Activated CD8-positive, alpha-beta T cell treated with anti-CD3 and anti-CD28 coated beads, Interleukin-2, amount 10 ng/mL, durations not matched to agents 7 days and 5 days (primary cell): Measurements from ENCODE around the gene TREML2. TPM values are rescaled to one million over a fixed set of nuclear protein-coding genes. Genes with fewer than 3 reads are reported as not detected.
A peak's percentile ranks its signal among the peaks of the same experiment; 100 is the strongest.

Source experiments
- ATAC-seq: fragments of 150-1000 bp; cut with Tn5 transposase; one replicate; pipeline ENCODE4 v1.10.0; 2021; ENCODE audit warnings: moderate library complexity
- CTCF ChIA-PET: fragments of 350-600 bp; sonication (Branson Sonifier 250); formaldehyde crosslinking; loops from one replicate; lab custom pipeline; 2021; ENCODE audit warnings: antibody characterized with exemption; lab: Charles Lee
- POLR2A ChIA-PET: fragments of 350-600 bp; sonication (Branson Sonifier 250); formaldehyde crosslinking; loops from one replicate; lab custom pipeline; 2021; ENCODE audit warnings: antibody characterized with exemption; lab: Charles Lee
- DNase-seq: peaks from one replicate; pipeline ENCODE4 v3.0.0-alpha.2; 2020
- H3K27ac Mint-ChIP-seq: one replicate; pipeline ENCODE4 v1.8.0; 2021; ENCODE audit warnings: mild to moderate bottlenecking, mixed read lengths
- H3K27me3 Mint-ChIP-seq: one replicate; pipeline ENCODE4 v1.8.0; 2021; ENCODE audit warnings: low read depth, mixed read lengths
- H3K36me3 Mint-ChIP-seq: one replicate; pipeline ENCODE4 v1.8.0; 2021; ENCODE audit warnings: low read depth, mixed read lengths
- H3K4me1 Mint-ChIP-seq: one replicate; pipeline ENCODE4 v1.8.0; 2021; ENCODE audit warnings: low read depth, mixed read lengths
- H3K4me3 Mint-ChIP-seq: one replicate; pipeline ENCODE4 v1.8.0; 2021; ENCODE audit warnings: mild to moderate bottlenecking, mixed read lengths
- H3K9me3 Mint-ChIP-seq: one replicate; pipeline ENCODE4 v1.8.0; 2022; ENCODE audit warnings: mixed read lengths; ENCODE audit not compliant: insufficient read depth
- total RNA-seq, 2 experiments: library from RNA; stranded (reverse); gene quantifications; one replicate each; pipeline ENCODE4 v1.2.3, GENCODE V29; 2021

The TREML2 gene
- total RNA-seq, 2 experiments from 2014 or later = 23.5 to 24.9 TPM

DNA sequence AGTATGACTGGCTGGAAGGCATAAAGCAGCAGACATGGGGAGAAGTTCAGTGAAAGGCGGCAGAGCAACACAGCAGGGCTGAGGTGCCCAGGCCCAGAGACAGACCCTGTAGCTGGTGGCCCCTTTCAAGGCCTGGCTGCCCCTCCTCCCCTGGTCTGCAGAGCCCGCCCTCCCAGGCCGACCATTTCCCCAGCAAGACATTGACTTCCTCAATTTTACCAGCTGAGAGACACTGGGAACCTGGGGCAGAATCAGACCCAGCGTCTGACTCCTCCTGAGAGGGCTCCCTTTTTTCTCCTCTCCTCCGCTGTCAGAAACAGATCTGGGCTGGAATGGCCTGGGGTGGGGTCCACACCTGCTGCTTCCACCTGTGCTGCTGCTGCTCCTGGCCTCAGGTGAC lies 27.1 kb upstream of the TREML2 start, which contains the start of gene TREML4:
TREML4 (plus strand) TSS at position 254 of the 400 bp plus-strand sequence; CDS start at position 333, 79 bp downstream.
- H3K36me3 Mint-ChIP-seq = no peaks in the 10 kb centered on the region
- no peaks in the 10 kb centered on the region for H3K9me3 Mint-ChIP-seq
- POLR2A ChIA-PET = no interaction called here
- H3K27me3 Mint-ChIP-seq = peaks cover 29% of the 10 kb centered on the region
- CTCF ChIA-PET = no interaction called here
- H3K4me3 Mint-ChIP-seq = no peak within 1 kb of the TSS
- DNase-seq (no peak), ATAC-seq (no peak)
- H3K27ac Mint-ChIP-seq = no peak within 1 kb of the TSS
- no peaks in the 10 kb centered on the region for H3K4me1 Mint-ChIP-seq

DNA sequence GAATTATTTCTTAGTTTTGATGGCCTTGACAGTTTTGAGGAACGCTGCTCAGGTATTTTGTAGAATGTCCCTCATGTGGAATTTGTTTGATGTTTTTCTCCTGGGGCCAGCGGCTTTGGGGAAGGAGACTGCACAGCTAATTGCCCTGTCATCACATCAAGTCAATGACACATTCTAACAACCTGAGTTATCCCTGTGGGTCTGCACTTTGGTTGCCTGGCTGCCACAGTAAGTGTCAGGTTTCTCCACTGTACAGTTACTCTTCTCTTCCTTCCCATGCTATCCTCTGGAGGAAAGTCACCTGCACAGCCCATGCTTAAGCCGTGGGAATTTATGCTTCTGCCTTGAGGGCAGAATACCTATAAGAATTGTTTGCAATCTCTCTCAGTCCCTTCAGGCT lies 25.8 kb upstream of the TREML2 start:
- ChIA-PET CTCF (no interaction called here), POLR2A (no interaction called here)
- ATAC-seq (no peak), DNase-seq (no peak)
- Mint-ChIP-seq H3K4me1 (peaks cover 4% of the 10 kb centered on the region), H3K9me3 (no peaks in the 10 kb centered on the region), H3K4me3 (no peak overlapping the region), H3K27ac (no peak overlapping the region), H3K36me3 (no peaks in the 10 kb centered on the region), H3K27me3 (peaks cover 24% of the 10 kb centered on the region)

DNA sequence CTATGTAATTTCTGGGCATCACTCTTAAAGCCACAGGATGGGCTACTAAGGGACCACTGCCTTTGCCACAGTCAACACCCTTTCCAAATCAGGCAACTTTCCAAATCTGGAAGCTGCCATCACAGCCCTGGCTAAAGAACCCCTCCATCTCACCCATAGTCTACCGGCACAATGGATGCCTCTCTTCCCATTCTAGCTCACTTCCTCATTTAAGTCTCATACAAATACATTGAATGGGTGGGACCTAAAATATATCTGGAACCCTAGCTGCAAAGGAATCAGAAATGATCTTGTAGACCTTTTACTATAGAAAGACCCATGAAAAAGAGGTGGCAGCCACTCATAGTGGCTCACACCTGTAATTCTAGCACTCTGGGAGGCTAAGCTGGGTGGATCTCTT lies 23.9 kb upstream of the TREML2 start:
- ATAC-seq (no peak), DNase-seq (no peak)
- ChIA-PET POLR2A (no interaction called here), CTCF (no interaction called here)
- Mint-ChIP-seq H3K27me3 (peaks cover 25% of the 10 kb centered on the region), H3K4me3 (no peak overlapping the region), H3K36me3 (no peaks in the 10 kb centered on the region), H3K9me3 (no peaks in the 10 kb centered on the region), H3K4me1 (peaks cover 5% of the 10 kb centered on the region), H3K27ac (no peak overlapping the region)

DNA sequence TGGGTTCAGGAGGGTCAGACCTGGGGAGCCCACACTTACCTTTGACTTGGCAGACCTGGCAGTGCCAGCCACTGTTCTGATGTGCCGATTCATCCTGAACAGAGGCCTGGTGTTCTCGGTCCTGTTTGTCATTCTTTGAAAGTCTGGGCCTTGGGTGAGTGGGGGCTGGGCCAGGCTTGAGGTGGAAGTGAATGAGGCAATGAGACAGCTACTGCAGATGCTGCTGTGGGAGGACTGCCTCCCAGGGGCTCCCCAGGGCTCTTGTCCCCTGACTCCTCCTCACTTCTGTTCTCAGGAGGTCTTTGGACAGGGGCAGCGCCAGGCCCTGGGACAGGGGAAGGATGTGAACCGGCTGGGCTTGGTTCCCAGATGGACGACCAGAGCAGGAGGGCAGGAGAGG lies 21.6 kb upstream of the TREML2 start:
- CTCF ChIA-PET = no interaction called here

DNA sequence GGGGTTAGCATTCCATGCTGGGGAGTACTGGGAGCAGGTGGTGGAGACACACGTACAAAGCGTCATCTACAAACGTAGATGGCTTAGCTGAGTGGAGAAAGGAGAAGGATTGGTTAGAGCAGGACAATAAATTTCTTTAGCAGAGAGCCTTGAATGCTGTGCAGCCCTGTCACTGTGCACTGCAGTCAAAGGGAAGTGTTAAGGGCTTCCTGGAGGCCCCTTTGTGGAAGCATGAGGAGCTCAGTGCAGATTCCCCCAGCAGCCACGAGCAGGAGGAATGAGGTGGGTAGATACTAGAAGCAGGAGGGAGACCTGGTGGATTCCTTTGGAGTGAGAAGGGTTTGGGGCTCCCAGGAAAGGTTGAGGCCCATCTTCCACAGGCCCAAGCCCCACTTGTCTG lies 21.1 kb upstream of the TREML2 start:
- H3K27me3 Mint-ChIP-seq = peaks cover 23% of the 10 kb centered on the region
- ATAC-seq = no peak
- H3K9me3 Mint-ChIP-seq = no peaks in the 10 kb centered on the region
- POLR2A ChIA-PET = no interaction called here
- H3K36me3 Mint-ChIP-seq = no peaks in the 10 kb centered on the region
- peaks cover 5% of the 10 kb centered on the region for H3K4me1 Mint-ChIP-seq
- DNase-seq = no peak
- no peak overlapping the region for H3K4me3 Mint-ChIP-seq
- H3K27ac Mint-ChIP-seq = no peak overlapping the region
- CTCF ChIA-PET = no interaction called here

More for the DNA sequence above, 21.6 kb upstream of the TREML2 start:
- ATAC-seq (no peak), DNase-seq (no peak)
- Mint-ChIP-seq H3K9me3 (no peaks in the 10 kb centered on the region), H3K36me3 (no peaks in the 10 kb centered on the region), H3K4me1 (peaks cover 5% of the 10 kb centered on the region), H3K27ac (no peak overlapping the region), H3K27me3 (peaks cover 25% of the 10 kb centered on the region), H3K4me3 (no peak overlapping the region)
- POLR2A ChIA-PET = no interaction called here

DNA sequence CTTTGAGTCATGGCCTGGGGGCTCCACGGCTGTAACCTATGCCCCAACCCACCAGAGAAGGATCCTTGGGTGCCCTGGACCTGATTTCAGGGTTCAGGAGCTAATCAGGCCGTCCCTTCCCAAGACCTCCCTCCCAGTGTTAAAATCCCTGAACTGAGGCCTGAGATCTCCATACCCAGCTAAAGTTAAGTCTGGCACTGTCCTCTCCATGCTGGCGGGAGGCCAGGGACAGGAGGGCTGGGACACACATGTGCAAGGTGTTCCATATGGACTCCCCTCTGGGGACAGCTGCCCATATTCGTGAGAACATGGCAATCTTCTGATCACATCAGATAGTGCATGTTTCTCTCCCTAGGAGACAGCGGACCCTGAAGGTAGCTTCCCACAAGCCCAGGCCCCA lies 15.7 kb upstream of the TREML2 start:
- ChIA-PET CTCF (no interaction called here), POLR2A (no interaction called here)

DNA sequence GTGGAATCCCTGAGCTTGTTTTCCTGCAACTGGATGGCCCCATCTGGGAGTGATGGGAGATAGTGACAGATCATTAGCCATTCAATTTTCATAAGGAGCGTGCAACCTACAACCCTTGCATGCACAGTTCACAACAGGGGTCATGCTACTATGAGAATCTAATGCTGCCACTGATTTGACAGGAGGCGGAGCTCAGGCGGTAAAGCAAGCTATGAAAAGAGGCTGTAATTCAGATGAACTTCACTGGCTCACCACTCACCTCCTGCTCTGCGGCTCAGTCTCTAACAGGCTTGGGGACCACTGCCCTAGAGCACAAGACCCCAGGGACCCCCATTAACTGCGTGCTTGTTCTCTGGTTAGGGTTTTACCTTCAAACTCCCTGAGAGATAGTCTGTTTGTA lies 14.8 kb upstream of the TREML2 start:
- Mint-ChIP-seq H3K4me3 (no peak overlapping the region), H3K9me3 (peaks cover 14% of the 10 kb centered on the region), H3K27ac (no peak overlapping the region), H3K36me3 (peaks cover 5% of the 10 kb centered on the region), H3K4me1 (no peaks in the 10 kb centered on the region), H3K27me3 (peaks cover 24% of the 10 kb centered on the region)
- ChIA-PET CTCF (no interaction called here), POLR2A (no interaction called here)
- no peak for DNase-seq
- ATAC-seq = no peak

More for the DNA sequence above, 15.7 kb upstream of the TREML2 start:
- ATAC-seq = no peak
- Mint-ChIP-seq H3K4me1 (no peaks in the 10 kb centered on the region), H3K36me3 (peaks cover 5% of the 10 kb centered on the region), H3K27ac (no peak overlapping the region), H3K9me3 (peaks cover 14% of the 10 kb centered on the region), H3K4me3 (no peak overlapping the region), H3K27me3 (peaks cover 21% of the 10 kb centered on the region)
- no peak for DNase-seq

DNA sequence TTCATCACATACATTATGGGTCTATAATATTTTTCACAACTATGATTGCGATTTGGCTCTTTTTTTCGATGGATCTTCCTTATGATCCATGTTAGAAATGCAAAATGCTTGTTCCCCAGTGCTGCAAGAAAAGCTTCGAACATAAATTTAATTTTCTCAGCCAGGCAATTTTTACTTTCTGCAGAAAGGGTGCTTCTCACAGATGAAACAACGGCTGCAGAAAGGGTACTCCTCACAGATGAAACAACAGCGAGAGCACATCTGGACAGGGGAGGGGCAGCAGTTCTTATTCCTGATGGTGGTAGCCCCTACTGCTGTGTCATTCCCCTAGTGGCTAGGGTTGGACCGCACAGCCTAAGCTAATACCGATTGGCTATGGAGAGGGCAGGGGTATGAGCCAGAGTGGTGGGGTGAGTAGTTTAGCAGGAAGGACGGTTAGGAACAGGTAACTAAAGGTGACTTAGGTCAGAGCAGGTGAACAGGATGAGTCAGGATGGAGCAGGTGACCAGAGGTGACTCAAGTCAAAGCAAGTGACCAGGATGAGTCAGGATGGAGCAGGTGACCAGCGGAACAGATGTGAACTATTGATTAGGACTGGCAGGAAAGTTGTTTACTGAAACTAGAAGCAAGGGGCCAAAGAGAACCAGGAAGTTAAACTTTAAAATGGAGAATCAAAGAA lies 13.8 kb upstream of the TREML2 start:
- POLR2A ChIA-PET = no interaction called here
- Mint-ChIP-seq H3K36me3 (peaks cover 5% of the 10 kb centered on the region), H3K27ac (no peak overlapping the region), H3K4me3 (no peak overlapping the region), H3K4me1 (peaks cover 2% of the 10 kb centered on the region), H3K9me3 (peaks cover 14% of the 10 kb centered on the region), H3K27me3 (peaks cover 19% of the 10 kb centered on the region)
- DNase-seq = no peak
- CTCF ChIA-PET = no interaction called here
- ATAC-seq = no peak

DNA sequence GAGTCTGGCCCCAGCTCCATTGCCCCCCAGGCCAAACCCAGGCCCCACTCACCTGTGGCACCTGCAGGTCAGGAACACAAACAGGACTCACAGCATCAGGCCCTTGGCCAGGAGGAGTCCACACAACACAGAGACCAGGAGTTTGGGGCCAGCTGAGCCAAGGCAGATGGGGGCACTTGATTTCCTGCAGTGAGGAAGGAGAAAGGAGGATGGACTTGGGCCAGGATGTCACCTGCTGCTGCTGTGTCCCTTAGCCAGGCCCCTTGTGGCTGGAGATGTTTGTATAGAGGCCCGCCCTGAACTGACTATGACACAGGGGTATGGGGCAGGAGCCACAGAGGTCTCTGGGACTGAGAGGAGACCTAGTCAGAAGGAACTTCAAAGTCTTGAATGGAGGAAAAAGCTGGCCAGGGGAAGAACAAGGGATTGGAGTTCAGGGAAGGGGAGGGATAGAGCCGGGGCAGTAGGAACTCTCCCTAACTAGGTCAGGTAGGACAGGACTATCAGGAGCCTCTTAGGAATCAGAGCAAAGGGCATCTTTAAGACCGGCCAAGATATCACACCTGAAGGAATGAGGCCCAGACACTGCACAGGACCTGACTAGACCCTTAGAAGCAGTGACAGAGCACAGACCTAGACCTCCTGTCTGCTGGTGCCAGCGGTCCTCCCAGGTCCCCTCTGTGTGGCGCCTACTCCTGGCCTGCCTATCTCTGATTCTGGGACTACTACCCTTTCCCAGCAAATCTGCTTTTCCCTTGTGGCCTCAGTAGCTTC lies 8.8 kb upstream of the TREML2 start:
- Mint-ChIP-seq H3K9me3 (peaks cover 28% of the 10 kb centered on the region), H3K27me3 (peaks cover 14% of the 10 kb centered on the region), H3K27ac (no peak overlapping the region), H3K4me1 (peaks cover 8% of the 10 kb centered on the region), H3K4me3 (no peak overlapping the region), H3K36me3 (peaks cover 14% of the 10 kb centered on the region)
- ChIA-PET POLR2A (interaction anchor here (1.0 kb wide), 1 partner anchor 9 kb away, joined by 3 read pairs; the partner anchor contains the start of gene TREML2), CTCF (interaction anchor here (1.5 to 1.6 kb wide), 2 partner anchors 9 to 27 kb away, joined by 6 read pairs; partner anchors contain the start of gene TREML2)
- DNase-seq (peak; percentile 10), ATAC-seq (no peak)

DNA sequence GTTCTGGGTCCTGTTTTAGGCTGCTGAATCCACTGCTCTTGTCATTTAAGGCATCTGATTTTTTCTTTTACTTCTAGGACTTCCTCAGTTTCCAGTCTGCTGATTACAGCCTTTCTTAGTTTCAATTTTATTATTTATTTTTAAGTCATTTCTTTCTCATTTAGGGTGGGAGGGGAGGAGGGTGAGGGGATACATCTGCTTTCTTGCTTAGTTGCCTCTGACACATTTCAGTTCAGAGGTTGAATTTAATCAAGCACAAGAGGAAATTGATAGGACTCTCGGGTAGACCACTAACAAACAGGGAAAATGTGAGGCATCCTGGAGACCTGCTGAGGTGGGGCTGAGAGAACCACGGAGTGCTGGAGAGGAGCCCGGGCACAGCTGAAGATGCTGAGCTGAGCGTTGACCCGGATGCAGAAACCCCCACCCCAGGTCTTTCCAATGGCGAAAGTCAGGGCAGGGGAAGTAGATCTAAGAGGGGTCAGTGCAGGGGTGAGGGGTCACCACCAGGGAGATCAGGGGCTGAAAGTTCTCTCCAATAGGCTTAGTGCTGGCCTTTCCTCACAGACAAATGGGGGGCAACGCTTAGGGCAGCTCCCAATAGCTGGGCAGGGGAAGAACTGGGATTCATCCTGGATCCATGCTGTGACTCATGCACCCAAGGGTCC lies 7.6 kb upstream of the TREML2 start:
- Mint-ChIP-seq H3K4me3 (no peak overlapping the region), H3K27ac (no peak overlapping the region), H3K4me1 (peaks cover 8% of the 10 kb centered on the region), H3K9me3 (peaks cover 17% of the 10 kb centered on the region), H3K27me3 (peaks cover 9% of the 10 kb centered on the region), H3K36me3 (peaks cover 9% of the 10 kb centered on the region)
- ATAC-seq (no peak), DNase-seq (peak; percentile 16)
- POLR2A ChIA-PET = no interaction called here
- CTCF ChIA-PET = interaction anchor here (1.6 kb wide), 1 partner anchor 8 kb away, joined by 6 read pairs; the partner anchor contains the start of gene TREML2

DNA sequence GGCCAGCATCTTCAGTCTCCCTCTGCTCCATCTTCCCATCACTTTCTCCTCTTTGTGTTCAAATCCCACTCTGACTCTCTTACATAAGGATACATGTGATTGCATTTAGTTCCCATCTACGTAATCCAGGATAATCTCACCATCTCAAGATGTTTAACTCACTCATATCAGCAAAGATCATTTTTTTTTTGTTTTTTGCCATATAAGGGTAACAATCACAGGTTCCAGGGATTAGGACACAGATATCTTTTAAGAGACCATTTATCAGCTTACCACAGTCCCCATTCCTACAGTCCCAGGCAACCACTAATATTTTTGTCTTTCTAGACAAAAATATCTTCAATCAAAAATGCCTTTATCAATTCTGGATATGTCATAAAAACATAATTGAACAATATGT lies 3.2 kb upstream of the TREML2 start:
- no peak overlapping the region for H3K4me3 Mint-ChIP-seq
- ChIA-PET CTCF (interaction anchor here (1.8 kb wide), 1 partner anchor 22 kb away, joined by 9 read pairs; no protein-coding TSS in a partner anchor), POLR2A (no interaction called here)

More for the DNA sequence above, 3.2 kb upstream of the TREML2 start:
- H3K36me3 Mint-ChIP-seq = peaks cover 14% of the 10 kb centered on the region
- peak; percentile 5 for DNase-seq
- H3K27ac Mint-ChIP-seq = no peak overlapping the region
- no peaks in the 10 kb centered on the region for H3K27me3 Mint-ChIP-seq
- ATAC-seq = no peak
- peaks cover 17% of the 10 kb centered on the region for H3K9me3 Mint-ChIP-seq
- H3K4me1 Mint-ChIP-seq = peaks cover 39% of the 10 kb centered on the region
